ENCODE data around the gene GAB2. TPM values are rescaled to one million over a fixed set of nuclear protein-coding genes. Genes with fewer than 3 reads are reported as not detected.

Gene GAB2
- total RNA-seq, 2 experiments from 2014 or later, result 23.8 to 29.9 TPM

DNA sequence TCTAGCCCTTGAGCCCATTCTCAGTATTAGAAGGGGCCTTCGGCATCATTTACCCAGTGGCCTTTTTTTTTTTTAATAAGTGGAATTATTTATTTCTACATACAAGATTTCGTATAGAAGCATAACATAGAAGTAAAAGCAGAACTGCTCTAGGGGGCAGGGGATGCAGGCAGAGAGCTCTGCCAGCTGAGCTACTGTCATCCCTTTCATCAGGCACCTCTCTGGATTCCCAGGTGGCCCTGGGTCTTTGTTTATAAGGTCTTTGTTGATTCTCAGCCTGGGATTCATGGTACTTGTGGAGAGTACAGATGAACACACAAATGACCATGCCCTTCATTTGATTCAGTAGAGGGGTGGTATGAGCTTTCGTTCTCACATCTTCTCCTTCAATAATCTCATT is 66.4 kb downstream of the GAB2 start:
- CTCF ChIA-PET, result interaction anchor here (1.5 to 1.7 kb wide), 2 partner anchors 11 to 13 kb away, joined by 3 to 4 read pairs; no protein-coding TSS in a partner anchor
- Mint-ChIP-seq H3K4me1 (peaks cover 51% of the 10 kb centered on the region), H3K36me3 (peaks cover 17% of the 10 kb centered on the region), H3K9me3 (ENCODE audit: low read depth) (no peaks in the 10 kb centered on the region), H3K27ac (peak overlapping the region; percentile 90), H3K27me3 (no peaks in the 10 kb centered on the region), H3K4me3 (no peak overlapping the region)
- no peak for DNase-seq
- no peak for ATAC-seq

- H3K36me3 Mint-ChIP-seq, result peaks cover 18% of the 10 kb centered on the region
- DNase-seq (no peak), ATAC-seq (no peak)
- no peaks in the 10 kb centered on the region for H3K27me3 Mint-ChIP-seq
- no peaks in the 10 kb centered on the region for H3K9me3 Mint-ChIP-seq (ENCODE audit: low read depth)
- CTCF ChIA-PET, result interaction anchor here (1.5 to 1.7 kb wide), 2 partner anchors 10 to 14 kb away, joined by 3 to 4 read pairs; no protein-coding TSS in a partner anchor
- H3K4me1 Mint-ChIP-seq, result peaks cover 51% of the 10 kb centered on the region
- peak overlapping the region; percentile 4 for H3K4me3 Mint-ChIP-seq
- peak overlapping the region; percentile 90 for H3K27ac Mint-ChIP-seq
Measured at GRCh38 chr11:78350646-78351165, 66.9 kb downstream of the GAB2 start.

DNA sequence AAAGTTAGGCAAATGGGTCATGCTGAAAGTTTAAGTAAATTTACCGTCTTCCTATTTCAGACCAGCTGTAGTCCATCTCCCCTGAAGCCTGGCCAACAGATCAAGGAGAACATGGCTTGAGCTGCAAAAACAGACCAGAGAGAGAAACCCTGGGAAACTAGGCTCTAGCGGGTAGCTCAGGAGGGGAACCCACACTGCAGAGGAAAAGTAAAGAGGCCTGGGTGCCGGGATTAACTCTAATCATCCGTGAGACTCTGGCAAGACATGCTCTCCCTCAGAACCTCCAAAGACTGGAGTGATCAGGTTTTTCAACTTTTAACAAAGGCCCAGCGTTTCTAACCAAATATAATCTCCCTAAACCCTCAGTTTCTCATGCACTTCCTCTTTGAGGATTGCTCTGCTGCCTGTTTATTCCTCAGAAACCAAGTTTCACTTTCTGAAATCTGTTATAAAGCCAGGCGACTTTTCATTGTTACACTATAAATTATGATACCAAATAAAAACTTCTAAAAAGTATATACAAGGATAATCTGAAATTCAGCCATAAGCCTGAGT is 67.5 kb downstream of the GAB2 start:
- Mint-ChIP-seq H3K4me3 (peak overlapping the region; percentile 60), H3K36me3 (peaks cover 18% of the 10 kb centered on the region), H3K27me3 (no peaks in the 10 kb centered on the region), H3K27ac (peak overlapping the region; percentile 90), H3K4me1 (peaks cover 52% of the 10 kb centered on the region), H3K9me3 (ENCODE audit: low read depth) (no peaks in the 10 kb centered on the region)
- DNase-seq (no peak), ATAC-seq (peak; percentile 30)
- CTCF ChIA-PET, result interaction anchor here (1.5 kb wide), 1 partner anchor 14 kb away, joined by 3 read pairs; no protein-coding TSS in a partner anchor

DNA sequence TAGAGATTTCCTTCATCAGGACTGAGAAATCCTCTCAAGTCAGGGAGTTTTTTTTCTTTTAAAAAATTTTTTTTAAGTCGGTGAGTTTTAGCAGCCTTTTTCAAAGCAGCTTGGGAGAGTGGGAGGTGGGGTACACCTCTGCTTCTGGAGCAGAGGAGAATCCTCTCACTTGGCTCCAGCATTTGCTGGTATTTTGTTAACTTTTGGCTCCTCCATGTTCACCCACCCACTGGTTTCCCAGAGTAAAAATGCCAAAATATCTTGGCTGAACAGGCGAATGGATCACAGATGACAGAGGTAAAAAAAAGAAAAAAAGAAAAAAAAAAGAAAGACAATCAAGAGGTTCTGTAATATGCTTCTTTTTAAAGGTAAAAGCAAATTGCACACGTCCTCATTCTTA is 68.0 kb downstream of the GAB2 start:
- Mint-ChIP-seq H3K4me3 (peak overlapping the region; percentile 60), H3K27me3 (no peaks in the 10 kb centered on the region), H3K36me3 (peaks cover 18% of the 10 kb centered on the region), H3K27ac (peak overlapping the region; percentile 90), H3K4me1 (peaks cover 46% of the 10 kb centered on the region), H3K9me3 (ENCODE audit: low read depth) (no peaks in the 10 kb centered on the region)
- CTCF ChIA-PET, result interaction anchor here (1.5 kb wide), 1 partner anchor 15 kb away, joined by 3 read pairs; no protein-coding TSS in a partner anchor
- ATAC-seq, result no peak
- DNase-seq, result no peak

DNA sequence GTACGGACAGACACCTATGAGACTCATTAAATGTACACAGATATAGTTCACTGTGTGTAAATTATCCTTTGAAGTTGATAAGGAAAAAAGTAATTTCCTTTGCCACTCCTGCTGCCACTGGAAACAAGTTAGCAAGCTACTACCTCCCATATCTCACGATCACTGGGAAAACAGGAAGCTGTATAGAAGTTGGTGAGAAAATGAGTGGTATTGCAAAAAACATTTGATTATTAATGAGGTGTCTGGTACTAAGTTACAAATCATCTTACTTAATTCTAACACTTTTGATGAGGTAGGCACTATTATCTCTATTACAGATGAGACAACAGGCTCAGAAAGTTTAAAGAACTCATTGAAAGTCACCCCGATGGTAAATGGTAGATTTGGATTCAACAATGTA is 68.5 kb downstream of the GAB2 start:
- ATAC-seq (no peak), DNase-seq (no peak)
- peaks cover 48% of the 10 kb centered on the region for H3K4me1 Mint-ChIP-seq
- CTCF ChIA-PET, result interaction anchor here (1.1 kb wide), 1 partner anchor 215 kb away, joined by 4 read pairs; no protein-coding TSS in a partner anchor
- H3K36me3 Mint-ChIP-seq, result peaks cover 20% of the 10 kb centered on the region
- H3K9me3 Mint-ChIP-seq (ENCODE audit: low read depth), result no peaks in the 10 kb centered on the region
- H3K27ac Mint-ChIP-seq, result no peak overlapping the region
- H3K4me3 Mint-ChIP-seq, result no peak overlapping the region
- no peaks in the 10 kb centered on the region for H3K27me3 Mint-ChIP-seq

DNA sequence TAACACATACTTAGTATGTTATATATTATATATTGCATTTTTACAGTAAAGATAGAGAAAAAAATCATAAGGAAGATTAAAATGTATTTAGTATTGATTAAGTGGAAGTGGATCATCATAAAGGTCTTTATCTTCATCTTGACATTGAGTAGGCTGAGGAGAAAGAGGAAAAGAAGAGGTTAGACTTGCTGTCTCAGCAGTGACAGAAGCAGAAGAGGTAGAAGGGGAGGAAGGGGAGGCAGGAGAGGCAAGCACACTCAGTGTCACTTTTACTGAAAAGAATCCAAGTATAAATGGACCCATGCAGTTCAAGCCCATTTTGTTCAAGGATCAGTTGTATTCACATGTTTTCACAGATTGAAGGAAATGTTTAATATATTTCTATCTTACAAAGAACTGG is 69.7 kb downstream of the GAB2 start:
- Mint-ChIP-seq H3K9me3 (ENCODE audit: low read depth) (no peaks in the 10 kb centered on the region), H3K36me3 (peaks cover 27% of the 10 kb centered on the region), H3K4me1 (peaks cover 53% of the 10 kb centered on the region), H3K4me3 (no peak overlapping the region), H3K27me3 (no peaks in the 10 kb centered on the region), H3K27ac (no peak overlapping the region)
- no peak for ATAC-seq
- CTCF ChIA-PET, result interaction anchor here (1.1 kb wide), 1 partner anchor 216 kb away, joined by 4 read pairs; no protein-coding TSS in a partner anchor
- no peak for DNase-seq

GRCh38 chr11:78346799-78347198 is 70.8 kb downstream of the GAB2 start:
- H3K36me3 Mint-ChIP-seq, result peaks cover 34% of the 10 kb centered on the region
- DNase-seq, result no peak
- no peaks in the 10 kb centered on the region for H3K27me3 Mint-ChIP-seq
- H3K4me3 Mint-ChIP-seq, result no peak overlapping the region
- H3K4me1 Mint-ChIP-seq, result peaks cover 57% of the 10 kb centered on the region
- no peak overlapping the region for H3K27ac Mint-ChIP-seq
- ATAC-seq, result no peak
- peaks cover under 1% of the 10 kb centered on the region for H3K9me3 Mint-ChIP-seq (ENCODE audit: low read depth)
- CTCF ChIA-PET, result no interaction called here

DNA sequence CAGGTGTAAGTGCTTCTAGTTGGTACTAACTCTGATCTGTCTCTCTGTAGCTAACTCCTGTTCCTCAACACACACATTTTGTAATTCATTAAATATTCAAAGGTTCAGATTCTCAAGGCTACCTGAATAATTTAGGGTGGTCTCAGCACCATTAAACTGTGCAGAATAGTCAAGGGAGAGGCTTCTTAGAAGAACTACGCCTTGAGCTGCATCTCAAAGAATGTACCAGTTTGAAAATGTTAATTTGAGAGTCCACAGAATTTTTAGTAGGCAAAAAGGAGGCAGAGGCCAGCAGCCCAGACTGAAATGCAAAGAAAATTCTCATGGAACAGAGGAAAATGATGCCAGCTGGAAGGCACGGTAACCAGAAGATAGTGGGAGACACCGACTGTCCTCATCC is 72.2 kb downstream of the GAB2 start:
- peaks cover 4% of the 10 kb centered on the region for H3K9me3 Mint-ChIP-seq (ENCODE audit: low read depth)
- peaks cover 46% of the 10 kb centered on the region for H3K36me3 Mint-ChIP-seq
- CTCF ChIA-PET, result interaction anchor here (1.4 kb wide), 1 partner anchor 10 kb away, joined by 3 read pairs; no protein-coding TSS in a partner anchor
- no peaks in the 10 kb centered on the region for H3K27me3 Mint-ChIP-seq
- H3K4me1 Mint-ChIP-seq, result peaks cover 60% of the 10 kb centered on the region
- no peak overlapping the region for H3K4me3 Mint-ChIP-seq
- H3K27ac Mint-ChIP-seq, result no peak overlapping the region
- ATAC-seq (no peak), DNase-seq (no peak)

DNA sequence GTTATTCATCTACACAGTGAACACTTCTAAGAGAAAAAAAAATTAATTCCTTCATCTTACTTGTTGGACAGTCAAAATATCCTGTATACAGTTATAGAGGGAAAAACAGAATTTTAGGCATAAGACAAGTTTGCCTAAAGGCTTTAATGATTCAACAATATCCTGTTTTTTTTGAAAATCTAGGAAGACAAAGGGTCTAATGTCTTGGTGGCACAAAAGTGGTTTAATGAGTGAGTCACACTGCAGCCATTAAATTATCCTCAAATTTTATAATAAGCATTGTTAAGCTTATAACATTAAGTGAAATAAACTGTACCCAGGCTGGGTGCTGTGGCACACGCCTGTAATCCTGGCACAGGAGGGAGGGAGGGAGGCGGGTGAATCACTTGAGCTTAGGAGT is 72.9 kb downstream of the GAB2 start:
- no peaks in the 10 kb centered on the region for H3K27me3 Mint-ChIP-seq
- CTCF ChIA-PET, result interaction anchor here (1.4 kb wide), 1 partner anchor 10 kb away, joined by 3 read pairs; no protein-coding TSS in a partner anchor
- H3K4me3 Mint-ChIP-seq, result no peak overlapping the region
- H3K27ac Mint-ChIP-seq, result no peak overlapping the region
- ATAC-seq, result no peak
- DNase-seq, result no peak
- H3K4me1 Mint-ChIP-seq, result peaks cover 61% of the 10 kb centered on the region
- peaks cover 4% of the 10 kb centered on the region for H3K9me3 Mint-ChIP-seq (ENCODE audit: low read depth)
- H3K36me3 Mint-ChIP-seq, result peaks cover 43% of the 10 kb centered on the region

GRCh38 chr11:78344094-78344493 is 73.5 kb downstream of the GAB2 start:
- Mint-ChIP-seq H3K4me1 (peaks cover 62% of the 10 kb centered on the region), H3K4me3 (no peak overlapping the region)
- CTCF ChIA-PET, result no interaction called here

DNA sequence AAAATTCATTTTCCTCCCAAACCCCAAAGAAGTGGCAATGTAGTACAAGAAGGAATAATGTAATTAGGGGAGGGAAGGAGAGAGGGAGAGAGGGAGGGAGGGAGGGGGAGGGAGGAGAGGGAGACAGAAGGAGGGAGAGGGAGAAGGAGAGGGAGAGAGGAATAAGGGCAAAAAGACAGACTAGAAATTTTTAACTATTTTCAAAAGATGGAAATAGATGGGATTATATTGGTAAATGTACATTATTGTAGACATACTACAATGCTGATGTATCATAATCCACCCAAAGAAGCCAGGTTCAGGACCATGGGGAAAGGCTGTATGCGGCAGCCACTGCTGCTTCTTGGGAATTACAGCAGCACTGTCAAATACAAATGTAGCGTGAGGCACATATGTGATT is 74.3 kb downstream of the GAB2 start:
- Mint-ChIP-seq H3K36me3 (peaks cover 49% of the 10 kb centered on the region), H3K4me1 (peaks cover 60% of the 10 kb centered on the region), H3K9me3 (ENCODE audit: low read depth) (peaks cover 4% of the 10 kb centered on the region), H3K4me3 (no peak overlapping the region), H3K27me3 (no peaks in the 10 kb centered on the region), H3K27ac (no peak overlapping the region)
- no peak for ATAC-seq
- CTCF ChIA-PET, result no interaction called here
- no peak for DNase-seq

More at GRCh38 chr11:78344094-78344493, 73.5 kb downstream of the GAB2 start:
- no peak overlapping the region for H3K27ac Mint-ChIP-seq
- H3K27me3 Mint-ChIP-seq, result no peaks in the 10 kb centered on the region
- DNase-seq, result no peak
- H3K36me3 Mint-ChIP-seq, result peaks cover 48% of the 10 kb centered on the region
- no peak for ATAC-seq
- H3K9me3 Mint-ChIP-seq (ENCODE audit: low read depth), result peaks cover 4% of the 10 kb centered on the region

- ATAC-seq (no peak), DNase-seq (no peak)
- H3K27me3 Mint-ChIP-seq, result no peaks in the 10 kb centered on the region
- H3K4me3 Mint-ChIP-seq, result no peak overlapping the region
- H3K9me3 Mint-ChIP-seq (ENCODE audit: low read depth), result peaks cover 4% of the 10 kb centered on the region
- H3K27ac Mint-ChIP-seq, result no peak overlapping the region
- CTCF ChIA-PET, result no interaction called here
- H3K4me1 Mint-ChIP-seq, result peaks cover 67% of the 10 kb centered on the region
- peaks cover 49% of the 10 kb centered on the region for H3K36me3 Mint-ChIP-seq
Measured at GRCh38 chr11:78341841-78342240, 75.8 kb downstream of the GAB2 start.

DNA sequence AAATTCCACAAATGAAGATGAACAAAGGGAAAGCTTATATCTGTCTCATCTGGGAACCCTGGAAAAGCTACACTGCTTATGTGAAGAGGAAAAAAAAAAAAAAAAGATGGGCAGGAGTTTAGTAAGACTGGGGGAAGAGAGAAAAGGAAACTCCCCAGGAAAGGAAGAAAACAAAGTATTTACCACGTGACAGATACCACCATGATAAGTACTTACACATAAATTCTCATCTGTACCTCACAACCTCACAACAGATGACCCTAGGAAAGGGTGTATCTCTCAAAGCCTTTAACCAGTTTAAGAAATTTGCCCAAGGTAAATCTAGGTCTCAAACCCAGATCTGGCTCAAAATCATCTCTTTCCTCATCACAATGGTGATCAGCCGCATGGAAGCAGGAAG is 77.1 kb downstream of the GAB2 start:
- Mint-ChIP-seq H3K4me3 (peak overlapping the region; percentile 31), H3K27ac (peak overlapping the region; percentile 90), H3K9me3 (ENCODE audit: low read depth) (peaks cover 4% of the 10 kb centered on the region), H3K27me3 (no peaks in the 10 kb centered on the region), H3K4me1 (peaks cover 69% of the 10 kb centered on the region), H3K36me3 (peaks cover 50% of the 10 kb centered on the region)
- CTCF ChIA-PET, result interaction anchor here (1.0 to 1.8 kb wide), 4 partner anchors 11 to 78 kb away, joined by 4 to 7 read pairs (median 4); no protein-coding TSS in a partner anchor
- DNase-seq (no peak), ATAC-seq (peak; percentile 40)

DNA sequence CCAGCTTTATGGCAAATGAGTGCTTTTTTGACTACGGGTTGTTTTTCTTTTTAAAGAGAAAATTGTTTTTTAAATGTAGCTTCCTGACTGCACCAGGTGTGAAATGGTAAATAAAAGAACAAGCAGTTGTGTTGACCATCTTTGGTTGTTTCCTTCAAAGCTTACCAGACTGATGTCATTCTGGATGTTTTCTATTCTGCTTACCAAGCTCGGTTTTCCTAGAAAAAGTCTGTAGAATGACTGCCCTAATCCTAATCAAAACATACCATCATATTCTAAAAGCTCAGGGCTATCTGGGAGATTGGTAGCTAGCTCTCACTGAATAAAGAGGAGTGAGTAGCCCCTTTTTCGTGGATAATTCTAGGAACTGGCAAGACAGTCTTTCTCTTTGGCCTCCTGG is 77.7 kb downstream of the GAB2 start:
- peak overlapping the region; percentile 31 for H3K4me3 Mint-ChIP-seq
- no peak for DNase-seq
- peak overlapping the region; percentile 90 for H3K27ac Mint-ChIP-seq
- CTCF ChIA-PET, result interaction anchor here (1.0 to 1.8 kb wide), 4 partner anchors 12 to 78 kb away, joined by 4 to 7 read pairs (median 4); no protein-coding TSS in a partner anchor
- H3K9me3 Mint-ChIP-seq (ENCODE audit: low read depth), result peaks cover 4% of the 10 kb centered on the region
- H3K4me1 Mint-ChIP-seq, result peaks cover 66% of the 10 kb centered on the region
- no peaks in the 10 kb centered on the region for H3K27me3 Mint-ChIP-seq
- ATAC-seq, result peak; percentile 57
- H3K36me3 Mint-ChIP-seq, result peaks cover 55% of the 10 kb centered on the region
